ENCODE results near the gene ALAD. TPM values are rescaled to one million over a fixed set of nuclear protein-coding genes. Genes with fewer than 3 reads are reported as not detected.

ALAD gene
- total RNA-seq, 1 donor from 2014 or later = 75.6 TPM

- no peak overlapping the region for H3K27ac ChIP-seq (replicated peaks)
- intact Hi-C loops (cut with micrococcal nuclease) = no loop called here
These were observed 52.0 kb downstream of the ALAD start for GRCh38 chr9:113349066-113349444.

GRCh38 chr9:113348437-113348836 lies 52.6 kb downstream of the ALAD start:
- Histone ChIP-seq H3K9me3 (replicated peaks) (no peaks in the 10 kb centered on the region), H3K27ac (replicated peaks) (no peak overlapping the region), H3K4me3 (no peak overlapping the region), H3K4me1 (peaks cover 14% of the 10 kb centered on the region), H3K27me3 (ENCODE audit: low read depth) (peaks cover 39% of the 10 kb centered on the region), H3K36me3 (no peaks in the 10 kb centered on the region)
- DNase-seq = no peak
- TF ChIP-seq CTCF (IDR thresholded peaks at IDR 0.05; ENCODE audit: borderline replicate concordance) = no peak
- intact Hi-C loops (cut with micrococcal nuclease) = no loop called here

More at GRCh38 chr9:113349066-113349444, 52.0 kb downstream of the ALAD start:
- Histone ChIP-seq H3K27me3 (ENCODE audit: low read depth) (peaks cover 44% of the 10 kb centered on the region), H3K4me3 (peak overlapping the region; percentile 67), H3K4me1 (peaks cover 12% of the 10 kb centered on the region), H3K36me3 (no peaks in the 10 kb centered on the region), H3K9me3 (replicated peaks) (no peaks in the 10 kb centered on the region)
- TF ChIP-seq CTCF (IDR thresholded peaks at IDR 0.05; ENCODE audit: borderline replicate concordance) = no peak
- no peak for DNase-seq

DNA sequence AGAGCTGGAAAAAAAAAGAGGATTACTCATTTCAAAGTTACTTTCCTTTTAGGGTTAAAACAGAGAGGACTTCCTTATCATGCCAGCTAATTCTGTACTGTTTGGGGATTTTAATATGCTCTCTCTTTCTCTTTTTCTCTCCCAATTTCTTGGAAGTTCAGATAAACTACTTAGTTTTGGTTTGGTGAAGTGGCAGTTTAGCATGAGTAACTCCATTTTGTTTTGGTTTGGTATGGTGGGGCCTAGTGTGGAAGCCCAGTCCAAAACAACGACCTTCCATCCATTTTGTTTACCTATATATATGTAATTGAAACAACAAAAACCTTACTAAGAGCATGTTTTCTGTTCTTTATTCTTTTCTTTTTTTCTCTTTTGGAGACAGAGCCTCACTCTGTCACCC lies 55.4 kb downstream of the ALAD start:
- TF ChIP-seq CTCF (IDR thresholded peaks at IDR 0.05; ENCODE audit: borderline replicate concordance) = no peak
- DNase-seq = no peak
- intact Hi-C loops (cut with micrococcal nuclease) = no loop called here
- peaks cover 19% of the 10 kb centered on the region for H3K4me1 ChIP-seq
- no peak overlapping the region for H3K27ac ChIP-seq (replicated peaks)
- no peaks in the 10 kb centered on the region for H3K9me3 ChIP-seq (replicated peaks)
- H3K4me3 ChIP-seq = no peak overlapping the region
- no peaks in the 10 kb centered on the region for H3K36me3 ChIP-seq
- peaks cover 11% of the 10 kb centered on the region for H3K27me3 ChIP-seq (ENCODE audit: low read depth)

DNA sequence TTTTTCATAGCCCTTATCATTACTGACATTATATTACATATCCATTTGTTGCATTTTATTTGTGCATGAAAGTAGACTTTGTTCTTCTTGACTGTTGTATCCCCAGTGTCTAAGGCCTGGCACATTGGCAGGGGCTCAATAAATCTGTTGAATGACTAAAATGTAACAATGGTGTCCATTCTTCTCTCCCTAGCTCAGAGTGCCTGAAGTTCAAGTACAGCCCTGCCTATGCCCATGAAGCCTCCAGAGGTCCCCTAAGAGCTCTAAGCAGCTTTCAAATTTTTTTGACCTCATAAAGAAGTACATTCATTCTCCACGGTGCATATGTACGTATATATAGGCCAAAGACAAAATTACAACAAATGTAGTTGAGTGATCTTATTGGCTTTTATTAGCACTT lies 55.9 kb downstream of the ALAD start:
- DNase-seq = no peak
- Histone ChIP-seq H3K9me3 (replicated peaks) (no peaks in the 10 kb centered on the region), H3K4me3 (no peak overlapping the region), H3K36me3 (no peaks in the 10 kb centered on the region), H3K27me3 (ENCODE audit: low read depth) (peaks cover 7% of the 10 kb centered on the region), H3K4me1 (peaks cover 18% of the 10 kb centered on the region), H3K27ac (replicated peaks) (peak overlapping the region; percentile 89)
- TF ChIP-seq CTCF (IDR thresholded peaks at IDR 0.05; ENCODE audit: borderline replicate concordance) = no peak
- intact Hi-C loops (cut with micrococcal nuclease) = no loop called here

DNA sequence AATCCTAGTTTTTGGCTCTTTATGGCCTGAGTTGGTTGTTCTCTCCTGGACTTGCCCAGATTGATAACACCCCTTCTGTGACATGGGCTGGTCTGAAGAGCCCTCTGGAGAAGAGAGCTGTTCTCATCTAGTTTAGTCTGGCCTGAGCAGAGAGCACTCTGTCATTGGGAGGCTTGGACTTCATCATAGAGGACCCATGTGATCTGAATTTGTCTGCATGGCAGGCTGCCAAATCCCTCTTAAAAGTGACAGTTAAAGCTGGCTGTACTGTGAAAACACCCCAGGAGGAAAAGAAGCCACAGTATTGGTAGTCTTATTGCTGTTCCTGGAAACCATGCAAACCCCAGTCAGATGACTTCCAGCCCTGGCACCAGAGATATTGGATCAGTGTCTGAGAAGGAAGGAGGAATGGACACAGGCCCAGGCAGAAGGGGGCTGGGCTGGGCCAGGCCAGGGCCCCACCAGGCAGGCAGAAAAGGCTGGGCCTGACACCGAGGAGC lies 57.3 kb downstream of the ALAD start:
- peaks cover 24% of the 10 kb centered on the region for H3K4me1 ChIP-seq
- no peak for TF ChIP-seq CTCF (IDR thresholded peaks at IDR 0.05; ENCODE audit: borderline replicate concordance)
- peak; percentile 69 for DNase-seq
- no peaks in the 10 kb centered on the region for H3K27me3 ChIP-seq (ENCODE audit: low read depth)
- H3K9me3 ChIP-seq (replicated peaks) = no peaks in the 10 kb centered on the region
- H3K27ac ChIP-seq (replicated peaks) = peak overlapping the region; percentile 89
- intact Hi-C loops (cut with micrococcal nuclease) = no loop called here
- H3K4me3 ChIP-seq = no peak overlapping the region
- no peaks in the 10 kb centered on the region for H3K36me3 ChIP-seq

Data from left ventricle myocardium inferior (tissue), 1 donor.